WERI-Rb-1 (cell line): Measurements from ENCODE around the gene CDC42BPG.

Experiments used
- DNase-seq: peaks from one replicate; pipeline ENCODE4 v3.0.0-alpha.2; 2020
- H3K27ac ChIP-seq: fragments of 250-450 bp; sonication (Bioruptor Pico); 2 replicates; pipeline ENCODE4 v1.5.1; 2020; ENCODE audit warnings: mild to moderate bottlenecking, moderate library complexity
- H3K27me3 ChIP-seq: fragments of 250-450 bp; sonication (Bioruptor Pico); 2 replicates; pipeline ENCODE4 v1.5.1; 2021; ENCODE audit warnings: mild to moderate bottlenecking, low read depth, moderate library complexity; ENCODE audit not compliant: insufficient read depth, severe bottlenecking
- H3K36me3 ChIP-seq: fragments of 250-450 bp; sonication (Bioruptor Pico); 2 replicates; pipeline ENCODE4 v1.5.1; 2020; ENCODE audit warnings: mild to moderate bottlenecking, moderate library complexity
- H3K4me3 ChIP-seq: 2 replicates; pipeline ENCODE4 v1.5.1; 2011; ENCODE audit warnings: low read depth, mild to moderate bottlenecking, control low read depth, low read length
- H3K9me3 ChIP-seq: fragments of 250-450 bp; sonication (Bioruptor Pico); 2 replicates; pipeline ENCODE4 v1.5.1; 2021; ENCODE audit warnings: mild to moderate bottlenecking, moderate library complexity; ENCODE audit not compliant: severe bottlenecking
- CTCF ChIP-seq: IDR thresholded peaks from 2 replicates; pipeline ENCODE4 v1.5.1; 2011; ENCODE audit warnings: low read depth, mild to moderate bottlenecking, control low read depth, inconsistent platforms, low read length

Gene CDC42BPG

DNA sequence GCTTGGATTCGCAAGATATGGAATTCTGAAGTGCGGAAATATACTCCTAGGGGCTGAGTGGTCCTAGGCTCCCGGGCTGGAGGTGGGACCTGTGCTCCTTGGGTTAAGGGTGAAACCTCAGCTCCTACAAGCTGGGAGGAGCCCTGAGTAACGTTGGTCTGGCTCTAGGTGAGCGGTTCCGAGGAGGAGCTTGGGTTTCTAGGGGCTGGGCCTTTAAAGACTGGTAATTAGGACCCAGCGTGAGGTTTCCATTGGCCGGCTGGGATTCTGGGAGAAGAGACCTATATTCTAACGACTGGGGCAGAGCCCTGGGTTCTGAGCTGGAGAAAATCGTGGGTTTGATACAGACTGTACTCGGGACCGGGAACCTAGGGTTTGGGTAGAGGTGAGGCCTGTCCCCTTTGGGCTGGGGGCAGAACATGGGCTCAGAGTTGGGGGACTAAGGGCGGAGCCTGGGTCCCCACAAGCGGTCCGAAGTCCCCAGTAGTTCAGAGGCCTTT is 40.6 kb downstream of the CDC42BPG start:
- Histone ChIP-seq H3K36me3 (peaks cover 68% of the 10 kb centered on the region), H3K27me3 (no peaks in the 10 kb centered on the region), H3K4me3 (peak overlapping the region; percentile 60), H3K9me3 (no peaks in the 10 kb centered on the region), H3K27ac (peak overlapping the region; percentile 82)
- DNase-seq, result no peak
- no peak for TF ChIP-seq CTCF

DNA sequence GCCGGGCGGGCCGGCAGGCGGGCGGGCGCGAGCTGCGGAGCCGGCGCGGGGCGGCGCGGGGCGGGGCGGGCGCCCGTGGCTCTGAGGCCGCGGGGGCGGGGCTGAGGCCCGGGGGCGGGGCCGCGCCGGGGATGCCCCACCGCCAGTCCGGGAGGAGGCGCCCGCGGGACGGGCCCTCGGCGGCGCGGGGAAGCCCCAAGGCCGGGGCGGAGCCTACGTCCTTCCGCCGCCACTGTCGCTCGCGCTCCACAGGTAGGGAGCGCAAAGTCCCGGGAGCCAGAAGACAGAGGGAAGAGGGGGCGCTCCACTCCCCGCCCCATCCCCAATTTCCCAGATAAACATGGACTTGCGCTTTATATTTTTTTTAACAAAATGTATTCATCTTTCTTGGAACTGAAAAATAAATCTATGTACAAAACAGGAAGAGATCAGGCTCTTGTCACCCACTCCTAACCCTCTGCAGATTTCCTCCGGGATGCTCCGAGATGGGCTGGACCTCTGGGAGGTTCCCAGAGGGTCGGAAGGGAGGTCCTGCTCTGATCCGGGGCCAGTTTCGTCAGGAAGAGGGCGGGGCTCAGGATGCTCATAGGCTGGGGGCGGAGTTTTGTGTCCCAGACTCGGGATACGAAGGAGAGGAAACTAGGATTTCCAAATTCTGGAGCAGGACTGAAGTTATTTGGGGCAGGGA is 41.2 kb downstream of the CDC42BPG start, which contains the start of gene MAP4K2:
Gene MAP4K2 (minus strand): TSS at position 57 of the 688 bp plus-strand sequence. CDS start 65 bp downstream, outside the sequence.
- peak; percentile 84 for DNase-seq
- peak; percentile 42 for TF ChIP-seq CTCF
- Histone ChIP-seq H3K4me3 (peak within 1 kb of the TSS; percentile 60), H3K27ac (peak within 1 kb of the TSS; percentile 82), H3K27me3 (no peaks in the 10 kb centered on the region), H3K9me3 (no peaks in the 10 kb centered on the region), H3K36me3 (peaks cover 65% of the 10 kb centered on the region)

GRCh38 chr11:64802370-64803157 is 41.9 kb downstream of the CDC42BPG start:
- peak overlapping the region; percentile 48; the same call in 1 of the 2 replicates for H3K27ac ChIP-seq
- H3K4me3 ChIP-seq, result peak overlapping the region; percentile 45
- no peaks in the 10 kb centered on the region for H3K9me3 ChIP-seq
- no peaks in the 10 kb centered on the region for H3K27me3 ChIP-seq
- DNase-seq, result peak; percentile 48
- H3K36me3 ChIP-seq, result peaks cover 58% of the 10 kb centered on the region
- no peak for TF ChIP-seq CTCF

- Histone ChIP-seq H3K36me3 (peaks cover 50% of the 10 kb centered on the region), H3K4me3 (no peak overlapping the region), H3K27me3 (no peaks in the 10 kb centered on the region), H3K27ac (no peak overlapping the region), H3K9me3 (no peaks in the 10 kb centered on the region)
- DNase-seq, result no peak
- no peak for TF ChIP-seq CTCF
These were observed 42.7 kb downstream of the CDC42BPG start for GRCh38 chr11:64801561-64802369.

GRCh38 chr11:64801158-64801464 is 43.3 kb downstream of the CDC42BPG start:
- no peaks in the 10 kb centered on the region for H3K9me3 ChIP-seq
- no peak for TF ChIP-seq CTCF
- no peak for DNase-seq
- peaks cover 50% of the 10 kb centered on the region for H3K36me3 ChIP-seq
- no peaks in the 10 kb centered on the region for H3K27me3 ChIP-seq
- no peak overlapping the region for H3K27ac ChIP-seq
- H3K4me3 ChIP-seq, result no peak overlapping the region
